Ovary (tissue), 9 donors: ENCODE measurements around the gene SUMO4. TPM values are rescaled to one million over a fixed set of nuclear protein-coding genes. Genes with fewer than 3 reads are reported as not detected.

Experiments used
- DNase-seq, 5 donors: peaks; one replicate each; pipeline ENCODE4 v3.0.0-alpha.2; 2019 to 2020
- H3K27ac ChIP-seq, 2 donors: fragments of 200-600 bp; one replicate each; pipeline versions ENCODE4 v1.5.1 to v1.8.0; 2019 to 2022
- H3K27me3 ChIP-seq: fragments of 200-600 bp; one replicate; pipeline ENCODE4 v1.8.0; 2022
- H3K36me3 ChIP-seq: fragments of 200-600 bp; sonication (generic); one replicate; pipeline ENCODE4 v1.5.1; 2019
- H3K4me1 ChIP-seq: one replicate; pipeline ENCODE4 v1.8.1; 2013; ENCODE audit warnings: mild to moderate bottlenecking, moderate library complexity; ENCODE audit not compliant: insufficient read depth
- H3K4me3 ChIP-seq: fragments of 200-600 bp; sonication (generic); one replicate; pipeline ENCODE4 v1.5.1; 2017
- H3K9me3 ChIP-seq, 2 donors: fragments of 200-600 bp in 1 of 2; sonication (generic) in 1 of 2; one replicate each; pipeline versions ENCODE4 v1.5.1 to v1.8.1; 2013 to 2019; ENCODE audit warnings: mild to moderate bottlenecking in 1 of 2, moderate library complexity in 1 of 2
- CTCF ChIP-seq, 3 donors: fragments of 450-650 bp in 2 of 3; fragments of 200-600 bp in 1 of 3; IDR thresholded peaks; one replicate each; pipeline versions ENCODE4 v1.5.1 to v1.8.0; 2016 to 2022; ENCODE audit warnings: antibody characterized with exemption in 3 of 3, mild to moderate bottlenecking in 1 of 3
- EP300 ChIP-seq: sonication (generic); formaldehyde crosslinking; IDR thresholded peaks from one replicate; pipeline ENCODE4 v1.6.1; 2017; ENCODE audit warnings: antibody characterized with exemption
- POLR2A ChIP-seq: fragments of 450-650 bp; IDR thresholded peaks from one replicate; pipeline ENCODE4 v1.6.1; 2017; ENCODE audit warnings: antibody characterized with exemption, mild to moderate bottlenecking, moderate library complexity
- WGBS, 3 donors: extraction: QIAGEN DNeasy Blood & Tissue Kit in 1 of 3; methylation state at CpG; one replicate each; pipeline versions ENCODE4 v1.1.5 to v1.1.7; 2013 to 2017; 5-methylcytosine and 5-hydroxymethylcytosine counted together
- intact Hi-C, 4 donors: fragments of 100-400 bp; cut with DNase I; formaldehyde crosslinking; loops; one replicate each; pipeline versions ENCODE4 v1.11.0 to v1.15.1; 2022 to 2023
- polyA plus RNA-seq, 2 donors: library from polyadenylated mRNA; stranded (reverse); fragments of 200-250 nt in 1 of 2; fragments of 350-450 nt in 1 of 2; fragmentation: Illumina TruSeq in 1 of 2; extraction: RNeasy Lipid Tissue Mini Kit (QIAGEN cat#74804) in 1 of 2; gene quantifications; one replicate each; pipeline ENCODE4 v1.2.3, GENCODE V29; 2013 to 2014
- total RNA-seq, 7 donors: library from RNA; depleted of rRNA in 2 of 7; stranded (reverse); fragments of >200 nt in 2 of 7; fragmentation: NEBNext Ultra II Directional in 3 of 7; extraction: Animal tissue kit (Norgen Biotek cat#: 25700) in 3 of 7; gene quantifications; one replicate each; pipeline versions ENCODE4 v1.1.0 to v1.2.4, GENCODE V29; 2016 to 2023
- donor health status: DM: no; HTN: no; CAD: no; lungs with moderate emphysema.
- donor health status: DM: no; HTN: no; CAD: no.
- donor health status: Bipolar disorder and iron deficiency.
- donor health status: DM: yes; HTN: yes; CAD: no.
- donor health status: DM: no; HTN: no; CAD: no.
- donor health status: DM: yes; HTN: yes; CAD: no.

The SUMO4 gene
- total and polyA plus RNA-seq, 9 donors = 0.11 to 5.0 (median 2.7) TPM

- H3K27me3 ChIP-seq = no peaks in the 10 kb centered on the region
- no peak for DNase-seq
- 94 to 95% (median 94%) methylated on average over 6 of the region's 6 CpGs for WGBS, 3 donors
- H3K4me3 ChIP-seq = no peak overlapping the region
- no peak overlapping the region for H3K27ac ChIP-seq
- no peaks in the 10 kb centered on the region for H3K9me3 ChIP-seq
- intact Hi-C loops = no loop called here
- TF ChIP-seq CTCF (IDR thresholded peaks at IDR 0.05) = no peak
- TF ChIP-seq EP300 = no peak
- no peak for TF ChIP-seq POLR2A
- H3K4me1 ChIP-seq = no peaks in the 10 kb centered on the region
- H3K36me3 ChIP-seq = no peaks in the 10 kb centered on the region
Measured at GRCh38 chr6:149397384-149397783, 2.7 kb upstream of the SUMO4 start.

DNA sequence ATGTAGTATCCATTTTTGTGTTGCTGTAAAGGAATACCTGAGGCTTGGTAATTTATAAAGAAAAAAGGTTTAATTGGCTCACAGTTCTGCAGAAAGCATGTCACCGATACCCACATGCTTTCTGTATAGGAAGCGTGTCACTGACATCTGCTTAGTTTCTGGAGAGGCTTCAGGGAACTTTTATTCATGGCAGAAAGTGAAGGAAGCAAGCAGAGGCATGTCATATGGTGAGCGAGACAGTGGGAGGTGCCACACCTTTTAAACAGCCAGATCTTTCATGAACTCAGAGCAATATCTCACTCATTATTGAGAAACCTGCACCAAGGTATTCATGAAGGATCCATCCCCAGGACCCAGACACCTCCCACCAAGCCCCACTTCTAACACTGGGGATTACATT is 3.5 kb downstream of the SUMO4 start:
- intact Hi-C loops = no loop called here
- Histone ChIP-seq H3K4me3 (no peak overlapping the region), H3K27ac (no peak overlapping the region), H3K4me1 (no peaks in the 10 kb centered on the region), H3K27me3 (no peaks in the 10 kb centered on the region), H3K36me3 (no peaks in the 10 kb centered on the region), H3K9me3 (no peaks in the 10 kb centered on the region)
- no peak for DNase-seq
- WGBS, 3 donors = 96 to 98% (median 98%) methylated on average over 3 of the region's 3 CpGs
- TF ChIP-seq POLR2A = no peak

DNA sequence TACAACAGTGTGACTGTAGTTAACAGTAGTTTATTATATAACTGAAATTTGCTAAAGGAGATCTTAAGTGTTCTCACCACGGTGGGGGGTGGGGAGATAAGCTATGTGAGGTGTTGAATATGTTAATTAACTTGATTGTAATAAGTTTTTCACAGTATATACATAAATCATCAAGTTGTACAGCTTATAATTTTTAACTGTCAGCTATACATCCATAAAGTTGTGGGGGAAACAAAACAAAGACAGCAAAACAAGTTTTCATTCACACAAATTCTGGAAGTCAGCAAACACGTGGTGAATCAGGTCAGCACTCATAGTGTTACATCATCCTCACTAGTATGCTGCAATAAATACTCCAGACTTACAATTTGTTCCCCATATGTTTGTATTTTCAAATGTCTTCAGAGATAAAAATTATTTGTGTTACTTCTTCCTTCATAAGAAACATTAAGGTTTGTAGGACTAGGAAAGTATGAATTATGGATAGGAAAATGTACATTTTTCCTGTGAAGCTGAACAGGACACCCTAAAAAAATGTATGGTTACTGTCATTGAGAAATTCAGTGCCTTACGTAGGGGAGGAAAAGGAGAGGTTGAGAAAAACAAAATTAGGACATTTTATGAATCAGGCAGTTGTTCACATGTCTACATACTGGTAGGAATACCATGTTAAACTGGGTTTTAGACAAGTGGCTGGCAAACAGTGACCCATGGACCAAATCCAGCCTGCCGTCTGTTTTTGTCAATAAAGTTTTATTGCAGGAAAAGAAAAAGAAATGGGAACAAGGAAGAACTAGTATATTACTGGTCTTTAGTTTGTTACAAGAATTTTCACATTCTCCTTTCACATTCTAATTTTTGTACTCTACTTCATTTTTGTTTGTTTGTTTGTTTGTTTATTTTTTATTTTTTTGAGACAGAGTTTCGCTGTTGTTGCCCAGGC is 6.0 kb downstream of the SUMO4 start:
- Histone ChIP-seq H3K9me3 (no peaks in the 10 kb centered on the region), H3K27me3 (no peaks in the 10 kb centered on the region), H3K4me1 (no peaks in the 10 kb centered on the region), H3K27ac (no peak overlapping the region), H3K36me3 (no peaks in the 10 kb centered on the region), H3K4me3 (no peak overlapping the region)
- TF ChIP-seq POLR2A (no peak), EP300 (no peak), CTCF (IDR thresholded peaks at IDR 0.05) (no peak)
- intact Hi-C loops = no loop called here
- no peak for DNase-seq
- 83 to 87% (median 86%) methylated on average over 5 of the region's 5 CpGs for WGBS, 3 donors

GRCh38 chr6:149409617-149410016 is 9.6 kb downstream of the SUMO4 start:
- no peak for TF ChIP-seq EP300
- TF ChIP-seq CTCF (IDR thresholded peaks at IDR 0.05) = no peak
- TF ChIP-seq POLR2A = no peak
- intact Hi-C loops = no loop called here
- H3K4me3 ChIP-seq = no peak overlapping the region
- H3K27me3 ChIP-seq = no peaks in the 10 kb centered on the region
- no peaks in the 10 kb centered on the region for H3K36me3 ChIP-seq
- no peaks in the 10 kb centered on the region for H3K4me1 ChIP-seq
- no peaks in the 10 kb centered on the region for H3K9me3 ChIP-seq
- 91 to 96% (median 94%) methylated on average over 3 of the region's 3 CpGs for WGBS, 3 donors
- DNase-seq = no peak
- H3K27ac ChIP-seq = no peak overlapping the region

- Histone ChIP-seq H3K27ac (no peak overlapping the region), H3K4me1 (no peaks in the 10 kb centered on the region), H3K36me3 (no peaks in the 10 kb centered on the region), H3K27me3 (no peaks in the 10 kb centered on the region), H3K4me3 (no peak overlapping the region), H3K9me3 (no peaks in the 10 kb centered on the region)
- intact Hi-C loops = no loop called here
- no peak for DNase-seq
- no peak for TF ChIP-seq EP300
Measured at GRCh38 chr6:149410557-149410956, 10.5 kb downstream of the SUMO4 start.
